ENCODE results near the gene POLR1F. TPM values are rescaled to one million over a fixed set of nuclear protein-coding genes. Genes with fewer than 3 reads are reported as not detected.

The POLR1F gene
- total and polyA plus RNA-seq, 2 donors (not counting 3 experiments of a cell fraction or from before 2014, with no cell fraction given) = 10.4 to 27.0 TPM

DNA sequence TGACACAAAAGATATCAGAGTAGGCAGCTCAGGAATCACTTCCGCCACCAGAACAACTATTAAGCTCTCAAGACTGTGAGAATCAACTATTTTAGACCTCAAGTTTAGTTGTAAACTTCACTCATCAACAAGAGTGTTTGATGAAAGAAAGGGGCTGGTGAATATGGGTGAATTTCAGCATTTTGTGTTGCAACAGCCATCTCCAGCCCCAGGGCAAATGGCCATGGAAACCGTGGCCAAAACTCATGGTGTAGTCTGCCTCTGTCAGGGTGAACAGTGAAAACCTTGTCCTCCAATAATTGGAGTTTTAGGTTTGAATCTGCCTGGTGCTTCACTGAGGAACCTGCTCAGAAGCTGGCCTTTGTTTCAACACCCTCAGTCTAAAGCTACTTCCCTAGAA lies 60.0 kb downstream of the POLR1F start:
- Histone ChIP-seq H3K4me1 (ENCODE audit: control insufficient read depth, extremely low read depth, insufficient read depth, low read length) (no peaks in the 10 kb centered on the region), H3K27ac (ENCODE audit: insufficient read depth, low read depth, low read length) (no peak overlapping the region), H3K4me3 (replicated peaks in 1 of 3; ENCODE audit: insufficient read depth in 1 of 3, low read depth in 1 of 3, low read length in 3 of 3) (no peak overlapping the region), H2AFZ (ENCODE audit: low read depth, low read length) (no peak overlapping the region), H3K36me3 (ENCODE audit: control insufficient read depth in 2 of 2, extremely low read depth in 1 of 2, insufficient read depth in 2 of 2, low read length in 2 of 2) (no peaks in the 10 kb centered on the region), H3K79me2 (ENCODE audit: control insufficient read depth, insufficient read depth, low read length) (no peaks in the 10 kb centered on the region), H3K27me3 (ENCODE audit: control insufficient read depth in 2 of 2, insufficient read depth in 2 of 2, low read length in 2 of 2) (no peaks in the 10 kb centered on the region), H3K4me2 (ENCODE audit: insufficient read depth, low read length) (no peak overlapping the region), H3K9me3 (replicated peaks; ENCODE audit: control insufficient read depth, insufficient read depth, low read length) (no peaks in the 10 kb centered on the region), H4K20me1 (replicated peaks; ENCODE audit: control insufficient read depth, extremely low read depth, insufficient read depth, low read length) (no peaks in the 10 kb centered on the region), H3K9ac (replicated peaks; ENCODE audit: extremely low read depth, insufficient read depth, low read length) (no peak overlapping the region), H3K9me1 (replicated peaks; ENCODE audit: control insufficient read depth, extremely low read depth, insufficient read depth, low read length) (no peaks in the 10 kb centered on the region)
- dilution Hi-C loops (cut with MboI; ENCODE audit: extremely low pct_ligation_motif_present, low sequenced_read_pairs) (no loop called here), intact Hi-C loops (cut with micrococcal nuclease) (no loop called here)
- FAIRE-seq (no peak), DNase-seq (ENCODE audit: low read depth, low spot score) (no peak)
- no peak for TF ChIP-seq POLR2A (IDR thresholded peaks at IDR 0.05; ENCODE audit: low read depth, low read length)
- no peak for TF ChIP-seq EZH2 (IDR thresholded peaks at IDR 0.05; ENCODE audit: borderline replicate concordance, low read depth, low read length, severe bottlenecking)
- TF ChIP-seq POLR2AphosphoS5 (IDR thresholded peaks at IDR 0.05; ENCODE audit: insufficient read depth, low read depth, low read length) = no peak
- TF ChIP-seq, protein P1, sequence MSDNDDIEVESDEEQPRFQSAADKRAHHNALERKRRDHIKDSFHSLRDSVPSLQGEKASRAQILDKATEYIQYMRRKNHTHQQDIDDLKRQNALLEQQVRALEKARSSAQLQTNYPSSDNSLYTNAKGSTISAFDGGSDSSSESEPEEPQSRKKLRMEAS (IDR thresholded peaks at IDR 0.05; ENCODE audit: insufficient read depth, insufficient read length) = no peak
- TF ChIP-seq, protein P2, sequence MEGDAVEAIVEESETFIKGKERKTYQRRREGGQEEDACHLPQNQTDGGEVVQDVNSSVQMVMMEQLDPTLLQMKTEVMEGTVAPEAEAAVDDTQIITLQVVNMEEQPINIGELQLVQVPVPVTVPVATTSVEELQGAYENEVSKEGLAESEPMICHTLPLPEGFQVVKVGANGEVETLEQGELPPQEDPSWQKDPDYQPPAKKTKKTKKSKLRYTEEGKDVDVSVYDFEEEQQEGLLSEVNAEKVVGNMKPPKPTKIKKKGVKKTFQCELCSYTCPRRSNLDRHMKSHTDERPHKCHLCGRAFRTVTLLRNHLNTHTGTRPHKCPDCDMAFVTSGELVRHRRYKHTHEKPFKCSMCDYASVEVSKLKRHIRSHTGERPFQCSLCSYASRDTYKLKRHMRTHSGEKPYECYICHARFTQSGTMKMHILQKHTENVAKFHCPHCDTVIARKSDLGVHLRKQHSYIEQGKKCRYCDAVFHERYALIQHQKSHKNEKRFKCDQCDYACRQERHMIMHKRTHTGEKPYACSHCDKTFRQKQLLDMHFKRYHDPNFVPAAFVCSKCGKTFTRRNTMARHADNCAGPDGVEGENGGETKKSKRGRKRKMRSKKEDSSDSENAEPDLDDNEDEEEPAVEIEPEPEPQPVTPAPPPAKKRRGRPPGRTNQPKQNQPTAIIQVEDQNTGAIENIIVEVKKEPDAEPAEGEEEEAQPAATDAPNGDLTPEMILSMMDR (IDR thresholded peaks at IDR 0.05; ENCODE audit: extremely low read depth in 1 of 2, insufficient read depth in 1 of 2, low read depth in 1 of 2, low read length in 2 of 2) = no peak
- no peak for TF ChIP-seq JUN (IDR thresholded peaks at IDR 0.05; ENCODE audit: borderline replicate concordance, insufficient read depth, insufficient read length, low read depth)
- no peak for TF ChIP-seq GATA2 (IDR thresholded peaks at IDR 0.05; ENCODE audit: insufficient read depth, insufficient read length, low read depth, low read length)
- TF ChIP-seq MYC (IDR thresholded peaks at IDR 0.05; ENCODE audit: low read depth, low read length) = no peak
- TF ChIP-seq FOS (IDR thresholded peaks at IDR 0.05; ENCODE audit: borderline replicate concordance, insufficient read depth, low read length) = no peak
- no TSS peak for BruUV-seq (replicated peaks)
- ChIA-PET CTCF (no interaction called here), POLR2A (no interaction called here)

Small RNA genes lying within 50 kb of the gene (microRNA-seq; reads per million reads assigned to microRNA genes)
- gene MIR3146 (ENCODE audit: borderline number of aligned reads, borderline replicate concordance) = not detected

Small RNA genes lying within 50 kb of the gene (small RNA-seq; reads per million reads assigned to genes)
- not detected for gene MIR3146 (ENCODE audit: insufficient read depth, insufficient read length, low read depth, low replicate concordance)

Other genes with a start within 250 kb of the POLR1F start
- not detected in 2 replicates for gene TMEM196, start 64.6 kb upstream of the POLR1F start, total RNA-seq
- gene TMEM196, start 64.6 kb upstream of the POLR1F start, polyA plus RNA-seq = not detected in 2 replicates